Mesothelial cell of epicardium (in vitro differentiated cells): ENCODE data around the gene ADRM1. TPM values are rescaled to one million over a fixed set of nuclear protein-coding genes. Genes with fewer than 3 reads are reported as not detected.

ENCODE experiments used
- DNase-seq, 2 experiments: peaks; one replicate each; pipeline ENCODE4 v3.0.0; 2021; ENCODE audit warnings: low spot score in 2 of 2; ENCODE audit not compliant: unreplicated experiment in 2 of 2
- H3K27ac Mint-ChIP-seq: 2 replicates; pipeline ENCODE4 v1.8.0; 2021; ENCODE audit warnings: mixed read lengths
- H3K27me3 Mint-ChIP-seq: 2 replicates; pipeline ENCODE4 v1.8.0; 2021; ENCODE audit warnings: low read depth, mixed read lengths
- H3K36me3 Mint-ChIP-seq: 2 replicates; pipeline ENCODE4 v1.8.0; 2021; ENCODE audit warnings: mixed read lengths
- H3K4me1 Mint-ChIP-seq: 2 replicates; pipeline ENCODE4 v1.8.0; 2021; ENCODE audit warnings: mixed read lengths
- H3K4me3 Mint-ChIP-seq: 2 replicates; pipeline ENCODE4 v1.8.0; 2021; ENCODE audit warnings: mild to moderate bottlenecking, moderate library complexity, mixed read lengths
- H3K9me3 Mint-ChIP-seq: 2 replicates; pipeline ENCODE4 v1.8.0; 2021; ENCODE audit warnings: mixed read lengths
- CTCF ChIP-seq: fragments of 200-600 bp; sonication (generic); IDR thresholded peaks from one replicate; pipeline ENCODE4 v1.5.0; 2021; ENCODE audit warnings: antibody characterized with exemption; ENCODE audit not compliant: unreplicated experiment
- total RNA-seq: library from RNA; stranded (reverse); gene quantifications from 3 replicates; pipeline ENCODE4 v1.2.1, GENCODE V29; 2021

ADRM1 gene
- total RNA-seq, 1 donor from 2014 or later: 59.0 TPM

GRCh38 chr20:62285722-62286121 is 17.1 kb upstream of the ADRM1 start:
- no peak for TF ChIP-seq CTCF
- H3K27me3 Mint-ChIP-seq: no peaks in the 10 kb centered on the region
- H3K4me3 Mint-ChIP-seq: no peak overlapping the region
- H3K4me1 Mint-ChIP-seq: no peaks in the 10 kb centered on the region
- H3K36me3 Mint-ChIP-seq: peaks cover 24% of the 10 kb centered on the region
- H3K9me3 Mint-ChIP-seq: no peaks in the 10 kb centered on the region
- H3K27ac Mint-ChIP-seq: no peak overlapping the region
- DNase-seq: no peak

GRCh38 chr20:62286493-62287064 is 16.2 kb upstream of the ADRM1 start:
- Mint-ChIP-seq H3K36me3 (peaks cover 27% of the 10 kb centered on the region), H3K27me3 (no peaks in the 10 kb centered on the region), H3K9me3 (no peaks in the 10 kb centered on the region), H3K27ac (no peak overlapping the region), H3K4me3 (no peak overlapping the region), H3K4me1 (no peaks in the 10 kb centered on the region)
- no peak for TF ChIP-seq CTCF
- no peak for DNase-seq

GRCh38 chr20:62287129-62287528 is 15.7 kb upstream of the ADRM1 start:
- no peak overlapping the region for H3K27ac Mint-ChIP-seq
- no peaks in the 10 kb centered on the region for H3K4me1 Mint-ChIP-seq
- no peaks in the 10 kb centered on the region for H3K27me3 Mint-ChIP-seq
- H3K36me3 Mint-ChIP-seq: peaks cover 23% of the 10 kb centered on the region
- DNase-seq: no peak
- H3K9me3 Mint-ChIP-seq: no peaks in the 10 kb centered on the region
- H3K4me3 Mint-ChIP-seq: no peak overlapping the region
- TF ChIP-seq CTCF: no peak

- Mint-ChIP-seq H3K27me3 (no peaks in the 10 kb centered on the region), H3K36me3 (peaks cover 25% of the 10 kb centered on the region), H3K9me3 (no peaks in the 10 kb centered on the region), H3K4me3 (no peak overlapping the region), H3K27ac (no peak overlapping the region), H3K4me1 (no peaks in the 10 kb centered on the region)
- no peak for TF ChIP-seq CTCF
- DNase-seq: no peak
Observed at GRCh38 chr20:62287759-62288534, 14.8 kb upstream of the ADRM1 start.

GRCh38 chr20:62288535-62289105 is 14.2 kb upstream of the ADRM1 start:
- Mint-ChIP-seq H3K27ac (no peak overlapping the region), H3K27me3 (no peaks in the 10 kb centered on the region), H3K36me3 (peaks cover 24% of the 10 kb centered on the region), H3K4me1 (no peaks in the 10 kb centered on the region), H3K4me3 (no peak overlapping the region), H3K9me3 (no peaks in the 10 kb centered on the region)
- TF ChIP-seq CTCF: no peak
- DNase-seq: no peak
